ENCODE measurements around the gene PGS1. TPM values are rescaled to one million over a fixed set of nuclear protein-coding genes. Genes with fewer than 3 reads are reported as not detected.
"Not testable (repeated sequence)": the region's sequence is repeated elsewhere in the genome, so short reads cannot be mapped to it uniquely, and the experiment has no call there.

PGS1 gene
- total RNA-seq, 2 donors from 2014 or later: 81.6 to 101 TPM

DNA sequence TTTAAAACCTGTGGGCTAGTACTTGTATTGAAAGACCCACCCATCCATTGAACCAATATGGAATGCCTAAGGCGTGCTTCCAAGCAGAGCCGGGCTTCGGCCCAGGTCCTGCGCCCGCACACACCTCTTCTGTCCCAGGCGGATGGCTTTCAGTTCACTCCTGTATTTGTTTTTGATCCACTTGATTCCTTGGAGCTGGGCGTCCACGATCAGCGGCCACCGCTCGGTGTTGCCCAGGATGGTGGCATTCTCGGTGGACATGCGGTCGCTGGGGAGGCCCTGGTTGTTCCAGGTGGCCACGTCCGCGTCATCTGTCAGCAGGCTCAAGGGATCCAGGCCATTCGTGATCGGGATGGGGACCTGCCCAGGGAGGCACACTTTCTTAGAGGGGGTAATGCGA is 75.9 kb downstream of the PGS1 start:
- Mint-ChIP-seq H3K4me3 (no peak overlapping the region), H3K27me3 (ENCODE audit: low read depth) (no peaks in the 10 kb centered on the region), H3K36me3 (ENCODE audit: insufficient read depth in 2 of 2) (no peaks in the 10 kb centered on the region), H3K9me3 (no peaks in the 10 kb centered on the region), H3K4me1 (ENCODE audit: low read depth) (no peaks in the 10 kb centered on the region), H3K27ac (no peak overlapping the region)
- ATAC-seq (replicated peaks in 1 of 2) (no peak), DNase-seq (no peak)

DNA sequence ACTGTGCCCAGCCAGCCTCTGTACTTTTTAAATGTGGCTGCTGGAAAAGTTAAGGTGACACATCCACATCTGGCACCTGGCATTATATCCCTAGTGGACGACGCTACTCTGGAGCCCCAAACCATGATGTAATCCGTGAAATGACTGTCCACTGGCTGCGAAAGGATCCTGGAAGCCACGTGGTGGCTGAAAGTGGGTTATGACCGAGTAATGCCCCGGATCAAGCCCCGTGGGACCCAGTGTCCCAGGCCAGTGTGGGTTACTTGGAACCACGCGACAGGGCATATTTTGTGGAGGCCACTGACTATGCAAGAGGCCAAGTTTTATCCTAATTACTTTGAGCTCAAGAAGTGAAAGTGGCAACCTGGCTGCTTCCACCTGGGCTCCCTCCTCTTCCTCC is 79.6 kb downstream of the PGS1 start:
- H3K4me1 Mint-ChIP-seq (ENCODE audit: low read depth): no peaks in the 10 kb centered on the region
- ATAC-seq (replicated peaks in 1 of 2): no peak

DNA sequence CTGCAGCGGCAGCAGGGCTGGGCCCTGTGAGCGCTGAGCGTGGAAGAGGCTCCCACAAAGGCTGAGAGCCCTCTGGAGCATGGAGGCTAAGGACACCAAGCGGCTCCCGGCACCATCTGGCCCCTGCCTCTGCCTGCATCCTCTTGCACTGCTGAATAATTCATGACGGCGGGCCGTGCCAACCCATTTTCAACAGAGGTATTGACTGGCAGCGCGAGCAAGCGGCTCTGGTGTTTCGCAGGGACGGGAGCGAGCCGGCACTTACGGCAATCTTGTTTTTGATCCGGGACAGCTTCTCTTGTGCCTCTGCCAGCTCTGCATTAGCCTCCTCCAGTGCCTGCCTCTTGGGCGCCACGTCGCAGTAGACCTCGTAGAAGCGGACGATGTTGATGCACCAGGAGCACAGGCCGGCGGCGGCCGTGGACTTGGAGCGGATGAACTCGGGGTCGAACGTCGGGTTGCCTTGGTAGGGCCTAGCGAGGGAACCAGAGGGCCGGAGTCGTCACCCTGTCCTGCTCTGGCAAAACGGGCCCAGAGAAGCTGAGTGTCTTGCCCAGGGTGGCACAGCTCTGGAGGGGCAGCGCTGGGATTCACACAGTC is 80.4 kb downstream of the PGS1 start:
- Mint-ChIP-seq H3K36me3 (ENCODE audit: insufficient read depth in 2 of 2) (no peaks in the 10 kb centered on the region), H3K4me3 (no peak overlapping the region), H3K9me3 (no peaks in the 10 kb centered on the region), H3K27ac (no peak overlapping the region), H3K27me3 (ENCODE audit: low read depth) (no peaks in the 10 kb centered on the region), H3K4me1 (ENCODE audit: low read depth) (no peaks in the 10 kb centered on the region)
- ATAC-seq (replicated peaks in 1 of 2) (no peak), DNase-seq (no peak)

More for the DNA sequence above, 79.6 kb downstream of the PGS1 start:
- no peak overlapping the region for H3K27ac Mint-ChIP-seq
- no peak for DNase-seq
- H3K36me3 Mint-ChIP-seq (ENCODE audit: insufficient read depth in 2 of 2): no peaks in the 10 kb centered on the region
- no peaks in the 10 kb centered on the region for H3K9me3 Mint-ChIP-seq
- no peak overlapping the region for H3K4me3 Mint-ChIP-seq
- no peaks in the 10 kb centered on the region for H3K27me3 Mint-ChIP-seq (ENCODE audit: low read depth)

DNA sequence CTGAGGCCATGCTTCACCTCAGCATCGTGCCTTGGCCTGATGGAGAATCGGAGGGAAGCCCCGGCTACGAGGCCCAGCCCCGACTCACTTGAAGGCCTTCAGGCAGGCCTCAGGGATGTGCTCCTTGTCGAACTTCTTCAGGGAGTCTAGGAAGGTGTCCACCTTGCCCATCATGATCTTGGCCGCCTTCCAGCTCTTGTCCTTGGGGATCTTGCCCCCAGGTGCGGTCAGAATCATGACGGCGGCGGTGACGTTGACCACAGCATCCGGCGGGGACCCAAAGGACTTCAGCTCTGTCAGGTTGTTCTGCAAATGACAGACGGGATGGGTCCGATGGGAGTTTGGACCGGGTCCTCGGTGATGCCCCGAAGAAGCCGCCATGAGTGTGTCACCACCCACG is 81.2 kb downstream of the PGS1 start:
- no peaks in the 10 kb centered on the region for H3K36me3 Mint-ChIP-seq (ENCODE audit: insufficient read depth in 2 of 2)
- no peaks in the 10 kb centered on the region for H3K27me3 Mint-ChIP-seq (ENCODE audit: low read depth)
- ATAC-seq (replicated peaks in 1 of 2) (no peak), DNase-seq (no peak)
- no peak overlapping the region for H3K4me3 Mint-ChIP-seq
- no peak overlapping the region for H3K27ac Mint-ChIP-seq
- no peaks in the 10 kb centered on the region for H3K4me1 Mint-ChIP-seq (ENCODE audit: low read depth)
- H3K9me3 Mint-ChIP-seq: no peaks in the 10 kb centered on the region

DNA sequence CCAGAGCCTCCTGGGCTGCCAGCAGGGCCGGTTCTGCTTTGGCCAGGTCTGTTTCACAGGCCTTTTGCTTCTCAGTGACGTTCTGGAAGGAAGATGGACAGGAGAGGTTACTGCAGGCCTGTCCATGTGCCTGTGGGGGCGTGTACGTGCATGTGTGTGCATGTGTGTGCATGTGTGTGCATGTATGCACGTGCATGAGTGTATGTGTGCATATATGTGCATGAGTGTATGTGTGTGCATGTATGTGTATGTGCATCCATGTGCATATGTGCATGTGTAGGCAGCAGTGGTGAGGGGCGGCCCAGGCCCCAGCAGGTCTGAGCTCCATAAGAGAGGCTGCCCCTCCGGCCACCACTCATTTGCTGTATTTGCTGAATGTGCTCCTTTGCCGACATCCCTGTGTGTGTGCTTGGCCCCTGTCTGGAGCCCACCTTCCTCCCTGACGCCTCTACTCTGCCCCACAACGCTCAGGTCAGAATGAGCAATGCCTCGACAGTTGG is 81.8 kb downstream of the PGS1 start:
- ATAC-seq (replicated peaks in 1 of 2) (no peak), DNase-seq (no peak)
- no peaks in the 10 kb centered on the region for H3K36me3 Mint-ChIP-seq (ENCODE audit: insufficient read depth in 2 of 2)
- no peaks in the 10 kb centered on the region for H3K4me1 Mint-ChIP-seq (ENCODE audit: low read depth)
- no peaks in the 10 kb centered on the region for H3K9me3 Mint-ChIP-seq
- H3K27me3 Mint-ChIP-seq (ENCODE audit: low read depth): no peaks in the 10 kb centered on the region
- H3K4me3 Mint-ChIP-seq: no peak overlapping the region
- no peak overlapping the region for H3K27ac Mint-ChIP-seq

DNA sequence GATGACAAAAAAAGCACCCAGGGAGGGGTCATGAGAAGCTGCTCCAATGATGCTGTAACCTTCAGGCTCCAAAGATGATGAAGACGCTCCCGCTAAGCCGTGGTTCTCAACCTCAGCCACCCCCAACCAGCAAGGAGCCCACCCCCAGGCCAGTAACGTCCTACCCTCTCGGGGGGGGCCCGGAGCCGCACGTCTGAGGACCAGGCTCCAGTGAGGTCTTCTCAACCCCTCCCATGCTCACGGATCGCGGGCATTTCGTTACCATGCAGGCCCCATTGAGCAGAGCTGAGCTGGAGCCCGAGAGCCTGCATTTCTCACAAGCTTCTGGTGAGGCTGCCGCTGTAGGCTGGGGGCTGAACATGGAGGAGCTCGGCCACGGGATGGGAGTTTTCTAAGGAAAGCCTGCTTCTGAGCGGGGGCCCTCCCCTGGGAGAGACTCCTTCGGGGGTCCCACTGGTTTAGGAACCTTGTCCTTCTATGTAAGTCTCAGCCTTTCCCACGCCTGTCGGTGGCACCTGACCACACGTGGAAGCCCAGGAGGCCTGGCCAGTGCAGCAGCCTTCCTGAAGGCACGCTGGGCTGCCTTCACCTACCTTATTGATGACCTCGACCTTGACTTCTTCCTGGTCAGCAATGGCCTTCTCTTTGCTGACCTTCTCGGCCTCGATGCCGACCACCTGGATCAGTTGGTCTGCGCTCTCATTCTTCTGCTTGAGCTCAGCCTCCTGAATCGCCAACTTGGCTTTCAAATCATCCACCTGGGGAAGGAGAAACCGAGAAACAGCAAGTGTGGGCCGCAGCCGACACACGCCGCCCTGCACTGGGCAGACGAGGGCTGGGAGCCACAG is 82.7 kb downstream of the PGS1 start:
- no peaks in the 10 kb centered on the region for H3K4me1 Mint-ChIP-seq (ENCODE audit: low read depth)
- H3K9me3 Mint-ChIP-seq: no peaks in the 10 kb centered on the region
- no peak overlapping the region for H3K4me3 Mint-ChIP-seq
- H3K36me3 Mint-ChIP-seq (ENCODE audit: insufficient read depth in 2 of 2): no peaks in the 10 kb centered on the region
- H3K27me3 Mint-ChIP-seq (ENCODE audit: low read depth): no peaks in the 10 kb centered on the region
- DNase-seq: no peak
- H3K27ac Mint-ChIP-seq: no peak overlapping the region
- ATAC-seq (replicated peaks in 1 of 2): no peak

DNA sequence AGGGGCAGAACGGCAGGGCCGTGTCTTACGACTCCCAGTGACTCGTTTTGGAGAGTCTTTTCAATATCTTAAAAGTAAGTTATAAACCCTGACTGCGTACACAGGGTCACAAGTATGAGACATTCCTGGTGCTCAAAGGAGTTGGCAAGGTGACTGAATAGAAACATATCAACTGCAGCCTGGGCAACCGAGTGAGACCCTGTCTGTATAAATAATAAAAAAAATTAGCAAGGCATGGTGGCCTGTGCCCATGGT is 83.3 kb downstream of the PGS1 start:
- DNase-seq: no peak
- Mint-ChIP-seq H3K36me3 (ENCODE audit: insufficient read depth in 2 of 2) (no peaks in the 10 kb centered on the region), H3K27me3 (ENCODE audit: low read depth) (no peaks in the 10 kb centered on the region), H3K4me3 (no peak overlapping the region), H3K27ac (no peak overlapping the region), H3K4me1 (ENCODE audit: low read depth) (no peaks in the 10 kb centered on the region), H3K9me3 (no peaks in the 10 kb centered on the region)
- no peak for ATAC-seq (replicated peaks in 1 of 2)

DNA sequence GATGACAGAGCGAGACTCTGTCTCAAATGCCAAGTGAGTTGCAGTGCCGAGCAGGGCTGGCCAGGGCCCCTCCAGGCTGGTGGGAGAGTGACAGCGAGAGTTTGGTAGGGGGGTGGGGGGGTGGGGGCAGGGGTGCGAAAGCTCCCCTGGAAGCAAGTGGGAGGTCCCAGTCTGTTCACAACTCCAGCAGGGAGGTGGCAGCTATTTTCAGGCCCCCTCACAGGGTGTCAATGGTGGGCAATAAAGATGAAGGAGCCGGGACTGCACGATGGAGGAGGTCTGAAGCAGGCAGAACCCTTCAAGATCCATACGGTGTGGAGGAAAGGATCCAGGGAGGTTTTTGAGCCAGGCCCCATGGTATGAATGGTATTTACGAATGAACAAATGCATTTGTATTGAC is 83.7 kb downstream of the PGS1 start:
- Mint-ChIP-seq H3K4me1 (ENCODE audit: low read depth) (no peaks in the 10 kb centered on the region), H3K27ac (no peak overlapping the region), H3K27me3 (ENCODE audit: low read depth) (no peaks in the 10 kb centered on the region), H3K36me3 (ENCODE audit: insufficient read depth in 2 of 2) (no peaks in the 10 kb centered on the region), H3K9me3 (no peaks in the 10 kb centered on the region), H3K4me3 (no peak overlapping the region)
- DNase-seq (no peak), ATAC-seq (replicated peaks in 1 of 2) (no peak)

DNA sequence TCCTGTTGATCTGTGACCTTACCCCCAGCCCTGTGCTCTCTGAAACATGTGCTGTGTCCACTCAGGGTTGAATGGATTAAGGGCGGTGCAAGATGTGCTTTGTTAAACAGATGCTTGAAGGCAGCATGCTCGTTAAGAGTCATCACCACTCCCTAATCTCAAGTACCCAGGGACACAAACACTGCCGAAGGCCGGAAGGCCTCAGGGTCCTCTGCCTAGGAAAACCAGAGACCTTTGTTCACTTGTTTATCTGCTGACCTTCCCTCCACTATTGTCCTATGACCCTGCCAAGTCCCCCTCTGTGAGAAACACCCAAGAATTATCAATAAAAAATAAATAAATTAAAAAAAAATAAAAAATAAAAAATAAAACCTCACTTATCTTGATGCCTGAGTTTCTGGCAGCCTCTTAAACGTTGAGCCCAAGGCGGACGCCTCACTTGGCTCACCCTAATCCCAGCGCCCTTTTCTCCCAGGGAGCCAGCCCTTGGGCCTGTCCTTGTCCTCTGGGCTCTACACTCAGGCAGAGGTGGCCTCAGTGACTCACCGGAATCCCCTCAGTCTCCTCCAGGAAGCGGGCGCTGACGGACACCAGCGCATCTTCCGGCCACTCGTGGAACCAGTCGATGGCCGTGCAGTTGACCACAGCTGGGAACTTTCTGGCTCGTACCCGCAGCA is 87.8 kb downstream of the PGS1 start:
- not testable (repeated sequence) for H3K36me3 Mint-ChIP-seq (ENCODE audit: insufficient read depth in 2 of 2); H3K4me3 Mint-ChIP-seq; H3K4me1 Mint-ChIP-seq (ENCODE audit: low read depth)

DNA sequence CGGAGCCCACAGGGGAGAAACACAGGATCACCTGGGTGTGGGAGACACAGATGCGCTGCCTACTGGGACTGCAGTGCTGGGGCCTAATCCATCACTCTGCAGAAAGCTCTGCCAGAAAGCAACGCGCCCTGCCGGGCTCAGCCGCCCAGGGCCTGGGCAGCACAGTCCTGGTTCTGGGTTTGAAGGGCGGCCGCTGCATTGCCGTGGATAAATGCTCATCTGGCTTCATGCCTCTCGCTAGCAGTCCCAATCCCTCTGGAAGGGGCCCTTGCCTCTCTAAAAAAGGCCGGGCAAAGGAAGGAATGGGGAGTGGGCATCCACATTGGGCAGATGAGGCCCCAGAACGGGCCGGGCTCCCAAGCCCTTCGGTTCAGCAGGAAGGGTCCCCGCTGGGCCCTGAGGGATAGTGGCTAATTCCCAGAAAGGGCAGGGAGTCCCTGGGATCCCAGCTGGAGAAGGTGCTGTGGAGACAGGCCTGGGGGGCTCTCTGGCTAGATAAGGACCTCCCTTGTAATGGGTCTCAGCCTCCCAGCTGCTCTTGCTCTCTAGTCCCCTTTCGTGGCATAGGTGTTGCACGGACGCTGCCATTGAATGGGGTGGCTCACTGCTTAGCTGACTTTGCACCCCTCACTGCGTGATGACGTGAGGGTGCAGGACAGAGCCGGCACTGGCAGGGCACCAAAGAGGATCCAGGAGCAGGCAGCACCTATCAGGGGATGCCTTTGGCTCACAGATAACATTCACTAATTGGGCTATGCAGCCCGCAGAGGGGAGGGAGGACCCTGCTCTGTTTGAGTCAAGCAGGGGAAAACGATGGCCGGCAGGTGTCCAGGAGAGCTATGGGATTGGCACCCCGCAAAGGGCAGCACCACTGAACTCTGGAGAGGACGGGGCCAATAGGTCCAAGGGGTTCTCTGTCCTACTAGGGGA is 88.6 kb downstream of the PGS1 start:
- ATAC-seq (replicated peaks in 1 of 2) (no peak), DNase-seq (no peak)
- no peak overlapping the region for H3K27ac Mint-ChIP-seq
- H3K27me3 Mint-ChIP-seq (ENCODE audit: low read depth): no peaks in the 10 kb centered on the region
- H3K4me3 Mint-ChIP-seq: no peak overlapping the region
- no peaks in the 10 kb centered on the region for H3K4me1 Mint-ChIP-seq (ENCODE audit: low read depth)
- no peaks in the 10 kb centered on the region for H3K36me3 Mint-ChIP-seq (ENCODE audit: insufficient read depth in 2 of 2)
- no peaks in the 10 kb centered on the region for H3K9me3 Mint-ChIP-seq

More for the DNA sequence above, 87.8 kb downstream of the PGS1 start:
- ATAC-seq (replicated peaks in 1 of 2); H3K9me3 Mint-ChIP-seq; H3K27ac Mint-ChIP-seq; DNase-seq; H3K27me3 Mint-ChIP-seq (ENCODE audit: low read depth): not testable (repeated sequence)

DNA sequence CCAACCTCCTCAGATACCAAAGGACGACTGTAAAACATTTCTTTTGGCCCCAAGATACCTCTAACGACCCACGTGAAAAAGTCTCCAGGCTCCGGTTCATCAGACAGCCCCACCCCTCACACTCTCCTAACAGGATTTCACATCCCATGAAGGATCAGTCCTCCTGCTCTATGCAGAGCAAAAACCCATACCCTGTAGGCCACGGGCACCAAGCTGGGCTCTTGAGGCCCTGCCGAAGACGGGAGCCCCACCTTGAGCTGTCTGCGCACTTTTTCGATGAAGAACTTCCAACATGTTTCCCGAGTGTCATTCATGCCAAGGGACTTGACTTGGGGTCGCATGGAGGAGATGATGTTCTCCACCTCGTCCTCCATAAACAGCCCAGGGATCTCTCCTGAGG is 89.9 kb downstream of the PGS1 start:
- H3K4me1 Mint-ChIP-seq (ENCODE audit: low read depth): no peaks in the 10 kb centered on the region
- H3K4me3 Mint-ChIP-seq: no peak overlapping the region
- H3K9me3 Mint-ChIP-seq: no peaks in the 10 kb centered on the region
- no peak overlapping the region for H3K27ac Mint-ChIP-seq
- ATAC-seq (replicated peaks in 1 of 2): no peak
- H3K27me3 Mint-ChIP-seq (ENCODE audit: low read depth): no peaks in the 10 kb centered on the region
- no peak for DNase-seq
- no peaks in the 10 kb centered on the region for H3K36me3 Mint-ChIP-seq (ENCODE audit: insufficient read depth in 2 of 2)

DNA sequence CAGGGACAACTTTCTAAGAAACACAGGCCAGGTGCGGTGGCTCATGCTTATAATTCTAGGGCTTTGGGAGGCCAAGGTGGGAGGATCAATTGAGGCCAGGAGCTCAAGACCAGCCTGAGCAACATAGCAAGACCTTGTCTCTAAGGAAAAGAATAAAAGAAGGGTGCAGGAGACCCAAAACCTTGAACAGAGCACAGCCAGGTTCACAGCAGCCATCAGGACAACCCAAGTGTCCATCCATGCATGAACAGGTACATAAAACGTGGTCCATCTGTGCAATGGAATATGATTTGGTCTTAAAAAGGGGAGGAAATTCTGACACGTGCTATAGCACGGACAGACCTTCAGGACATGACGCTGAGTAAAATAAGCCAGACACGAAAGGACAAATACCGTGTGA is 91.0 kb downstream of the PGS1 start:
- no peaks in the 10 kb centered on the region for H3K36me3 Mint-ChIP-seq (ENCODE audit: insufficient read depth in 2 of 2)
- H3K4me3 Mint-ChIP-seq: no peak overlapping the region
- H3K27me3 Mint-ChIP-seq (ENCODE audit: low read depth): no peaks in the 10 kb centered on the region
- DNase-seq (no peak), ATAC-seq (replicated peaks in 1 of 2) (no peak)
- peaks cover 1% of the 10 kb centered on the region for H3K4me1 Mint-ChIP-seq (ENCODE audit: low read depth)
- no peak overlapping the region for H3K27ac Mint-ChIP-seq
- no peaks in the 10 kb centered on the region for H3K9me3 Mint-ChIP-seq

DNA sequence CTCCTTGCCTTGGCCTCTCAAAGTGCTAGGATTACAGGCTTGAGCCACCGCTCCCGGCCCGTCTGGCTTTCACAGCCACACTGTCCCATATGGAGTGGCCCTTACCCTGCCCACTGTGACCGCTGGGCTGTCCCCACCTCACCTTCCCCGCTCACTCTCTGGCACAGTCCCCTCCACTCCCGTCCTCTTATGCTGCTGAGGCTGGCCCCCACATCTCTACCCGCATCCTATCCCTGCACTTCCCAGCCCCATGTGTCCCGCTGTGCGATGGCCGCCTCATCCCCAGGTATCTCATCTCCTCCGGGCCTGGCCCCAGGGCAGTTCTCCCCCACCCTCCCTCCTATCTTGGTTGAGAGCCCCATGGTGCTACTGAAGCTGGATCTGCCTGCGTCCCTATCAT is 93.2 kb downstream of the PGS1 start:
- H3K4me3 Mint-ChIP-seq: no peak overlapping the region
- H3K36me3 Mint-ChIP-seq (ENCODE audit: insufficient read depth in 2 of 2): no peaks in the 10 kb centered on the region
- no peak overlapping the region for H3K27ac Mint-ChIP-seq
- peaks cover 9% of the 10 kb centered on the region for H3K4me1 Mint-ChIP-seq (ENCODE audit: low read depth)
- ATAC-seq (replicated peaks in 1 of 2) (no peak), DNase-seq (no peak)
- H3K27me3 Mint-ChIP-seq (ENCODE audit: low read depth): no peaks in the 10 kb centered on the region
- H3K9me3 Mint-ChIP-seq: no peaks in the 10 kb centered on the region

All from activated T-cell treated with anti-CD3 and anti-CD28 coated beads, Interleukin-2, amount 50 U/mL, for 72 hours (primary cell).